Cerebellar cortex (tissue), 1 donor: ENCODE data around the gene USH2A.
"Not testable (repeated sequence)": the region's sequence is repeated elsewhere in the genome, so short reads cannot be mapped to it uniquely, and the experiment has no call there.

Experiments used
- DNase-seq: peaks from one replicate; pipeline ENCODE4 v3.0.0-alpha.2; 2015; ENCODE audit warnings: low spot score

USH2A gene

GRCh38 chr1:216045400-216045799, 377.8 kb downstream of the USH2A start:
- no peak for DNase-seq

DNA sequence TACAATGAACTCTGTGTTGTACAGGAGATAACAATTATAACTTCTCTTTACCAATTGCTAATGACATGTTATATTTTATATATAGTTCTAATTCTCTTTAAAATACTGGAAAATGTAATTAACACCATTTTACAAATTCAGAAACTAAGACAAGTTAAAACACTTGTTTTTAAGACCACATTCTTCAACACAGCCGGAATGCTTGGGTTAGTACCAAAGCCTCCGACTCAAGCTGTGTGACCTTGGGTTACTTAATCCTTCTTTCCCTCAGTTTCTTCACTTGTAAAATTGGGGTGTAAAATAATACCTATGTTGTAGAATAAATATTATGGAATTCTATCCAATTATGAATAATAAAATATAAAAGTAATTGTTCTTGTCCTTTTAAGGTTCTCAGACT, 378.7 kb downstream of the USH2A start:
- no peak for DNase-seq

- DNase-seq = no peak
Observed at GRCh38 chr1:216034506-216034905, 388.7 kb downstream of the USH2A start.

GRCh38 chr1:216032961-216033614, 390.2 kb downstream of the USH2A start:
- no peak for DNase-seq

DNA sequence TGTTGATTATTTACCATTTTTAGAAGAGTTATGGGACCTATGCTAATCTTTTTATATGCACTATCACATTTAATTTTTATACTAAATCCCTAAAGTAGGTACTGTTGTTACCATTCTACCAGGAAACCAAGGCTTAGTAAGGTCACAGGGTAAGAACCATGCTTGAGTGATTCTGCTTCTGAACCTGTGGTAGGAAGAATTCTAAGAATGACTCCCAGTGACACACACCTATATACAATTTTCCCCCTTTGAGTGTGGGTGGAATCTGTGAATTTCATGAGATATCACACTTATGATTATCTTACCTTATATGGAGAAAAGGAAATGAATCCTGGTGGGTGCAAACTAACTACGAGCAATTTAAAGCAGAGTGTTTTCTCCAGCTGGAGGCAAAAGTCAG, 391.0 kb downstream of the USH2A start:
- DNase-seq = no peak

DNA sequence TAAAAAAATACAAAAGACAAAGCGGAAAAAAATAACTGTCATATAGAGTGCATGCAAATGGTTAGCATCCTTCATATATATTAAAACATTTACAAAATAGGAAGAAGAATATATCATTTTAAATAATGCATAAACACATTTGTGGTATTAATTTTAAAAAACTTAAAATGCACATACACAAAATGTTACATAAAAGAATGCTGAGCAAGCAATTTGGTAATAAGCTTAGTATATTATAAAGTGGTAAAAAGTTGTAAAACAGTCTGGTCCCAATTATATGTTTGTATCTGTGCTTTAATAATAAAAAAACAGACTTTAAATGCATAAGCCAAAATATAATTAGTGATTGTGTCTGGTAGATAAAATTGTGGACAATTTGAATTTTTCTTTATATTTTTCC, 394.6 kb downstream of the USH2A start:
- no peak for DNase-seq

- DNase-seq = no peak
Observed at GRCh38 chr1:216024546-216024945, 398.7 kb downstream of the USH2A start.

- DNase-seq = no peak
Observed at GRCh38 chr1:216020743-216021345, 402.4 kb downstream of the USH2A start.

DNA sequence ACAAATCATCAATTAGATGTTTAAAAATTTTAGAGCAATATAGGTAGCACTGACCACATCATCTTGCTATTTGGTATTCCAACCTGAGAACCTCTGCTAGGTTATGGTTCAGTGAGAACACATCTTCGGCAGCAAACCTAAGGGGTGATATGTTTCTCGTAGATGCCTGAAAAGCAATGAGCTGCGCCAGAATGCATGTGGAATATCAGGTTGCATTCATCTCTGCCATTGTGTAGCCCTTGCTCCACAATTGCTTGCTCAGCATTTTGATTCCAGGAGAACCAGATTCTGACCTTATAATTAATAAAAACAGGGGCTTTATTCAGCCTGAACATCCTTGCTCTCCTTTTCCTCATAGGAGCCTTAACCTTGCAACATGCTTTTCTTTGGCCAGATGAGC, 408.1 kb downstream of the USH2A start:
- DNase-seq = no peak

GRCh38 chr1:216014086-216014485, 409.2 kb downstream of the USH2A start:
- DNase-seq = no peak

DNA sequence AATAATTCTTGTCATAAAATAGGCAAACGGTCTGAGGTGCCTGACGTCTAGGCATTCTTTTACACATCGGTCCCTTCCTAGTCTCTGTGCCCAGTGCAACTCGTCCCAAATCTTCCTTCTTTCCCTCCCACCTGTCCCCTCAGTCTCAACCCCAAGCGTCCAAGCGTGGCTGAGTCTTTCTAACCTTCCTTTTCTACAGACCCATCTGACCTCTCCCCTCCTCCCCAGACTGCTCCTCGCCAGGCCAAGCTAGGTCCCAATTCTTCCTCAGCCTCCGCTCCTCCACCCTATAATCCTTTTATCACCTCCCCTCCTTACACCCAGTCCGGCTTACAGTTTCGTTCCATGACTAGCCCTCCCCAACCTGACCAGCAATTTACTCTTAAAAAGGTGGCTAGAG, 413.8 kb downstream of the USH2A start:
- DNase-seq = not testable (repeated sequence)

DNA sequence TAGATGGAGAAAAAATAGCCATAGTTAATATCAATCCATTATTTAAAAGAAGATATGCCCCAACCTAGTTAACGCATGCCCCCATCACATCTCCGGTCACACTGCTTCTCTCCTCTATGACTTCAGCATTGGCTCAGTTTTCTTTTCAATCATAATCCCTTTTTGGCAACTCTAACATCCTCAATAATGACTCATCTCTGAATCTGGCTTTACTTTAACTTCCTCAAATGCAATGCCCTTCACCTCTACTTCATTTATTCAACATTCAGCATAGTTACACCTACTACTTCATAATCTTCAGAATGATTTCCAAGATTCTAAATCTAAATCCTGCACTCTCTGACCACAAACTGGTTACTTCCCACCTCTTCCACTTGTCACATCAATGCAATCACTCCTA, 417.3 kb downstream of the USH2A start:
- DNase-seq = no peak

DNA sequence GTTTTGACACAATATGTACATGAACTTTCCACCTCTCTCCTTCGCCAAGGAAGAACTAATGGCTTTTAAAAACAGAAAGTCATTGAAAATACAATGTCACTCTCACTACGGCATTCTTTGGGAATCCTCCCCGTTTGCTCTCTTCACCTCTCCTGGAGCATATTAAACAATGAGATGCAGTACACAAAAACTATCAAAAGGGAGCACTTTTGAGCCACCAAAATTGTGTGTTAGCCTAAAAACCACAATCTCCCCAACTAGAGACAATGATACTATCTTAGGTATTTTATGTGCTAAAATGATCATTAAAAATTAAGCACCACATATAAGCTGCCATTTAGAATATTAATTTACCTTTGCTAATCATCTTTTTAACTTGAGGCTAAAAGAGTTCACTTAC, 430.6 kb downstream of the USH2A start:
- DNase-seq = peak; percentile 17

DNA sequence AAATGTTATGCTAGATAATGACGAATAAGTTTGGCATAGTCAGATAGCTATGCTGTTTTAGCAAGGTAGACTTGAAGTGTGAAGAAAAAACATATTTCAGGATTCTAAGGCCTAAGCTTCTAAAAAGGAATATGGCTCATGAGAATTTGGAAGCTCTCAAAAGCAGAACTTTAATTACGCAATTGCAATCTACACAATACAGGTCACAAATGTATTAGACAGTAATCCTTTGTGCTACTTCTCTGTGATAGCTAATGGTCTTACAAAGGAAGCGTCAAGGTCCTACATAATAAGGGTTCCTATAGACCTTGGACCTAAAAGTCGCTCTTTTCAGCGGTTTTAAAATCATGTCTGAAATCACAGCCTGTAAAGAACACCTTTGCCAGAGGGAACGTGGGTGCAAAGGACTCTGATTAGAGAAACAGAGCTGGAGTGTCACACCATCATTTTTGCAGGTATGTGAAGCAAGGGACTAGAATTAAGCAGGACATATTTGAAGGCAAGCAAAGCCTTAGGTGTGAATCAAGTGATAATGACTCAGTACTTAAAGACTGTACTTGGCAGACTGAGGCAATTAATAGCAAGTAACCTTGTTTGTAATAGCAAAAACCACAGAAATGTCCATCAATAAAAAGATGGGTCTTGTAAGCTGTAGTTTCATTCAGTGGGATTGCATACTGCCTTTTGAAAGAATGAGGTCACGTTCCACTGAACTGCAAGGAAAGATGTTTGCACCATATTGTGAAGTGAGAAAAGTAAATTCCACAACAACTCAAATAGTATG, 436.0 kb downstream of the USH2A start:
- no peak for DNase-seq

GRCh38 chr1:215986401-215986800, 436.8 kb downstream of the USH2A start:
- no peak for DNase-seq

GRCh38 chr1:215983680-215984079, 439.6 kb downstream of the USH2A start:
- no peak for DNase-seq

DNA sequence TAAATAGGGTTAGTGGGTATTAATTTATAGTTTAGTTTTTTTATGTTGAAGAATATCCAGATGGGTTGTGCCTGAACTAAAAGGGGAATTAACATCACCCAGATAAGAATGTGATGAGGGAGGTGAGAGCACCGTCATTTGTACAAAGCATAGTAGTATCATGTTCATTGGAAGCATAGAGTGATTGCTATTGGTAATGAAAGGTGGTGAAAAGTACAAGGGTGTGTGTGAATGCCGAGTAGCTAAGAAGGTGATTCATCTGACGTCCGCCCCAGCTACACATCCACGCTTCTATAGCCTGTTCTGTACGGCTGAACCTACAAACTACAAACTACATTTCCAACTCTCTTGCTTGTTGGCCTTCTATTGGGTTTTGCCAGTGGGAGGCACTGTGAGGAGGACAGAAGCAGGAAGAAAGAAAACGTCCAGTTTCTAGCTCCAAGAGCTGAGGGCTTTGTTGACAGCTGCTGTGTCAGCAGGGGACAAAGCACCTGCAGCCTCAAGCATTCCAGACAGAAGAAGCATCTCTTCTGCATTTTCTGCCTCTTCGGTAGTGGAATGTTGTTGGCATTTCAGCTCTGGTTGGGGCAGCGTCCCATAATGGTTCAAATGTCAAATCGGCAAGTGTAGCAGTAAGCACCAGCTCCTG, 451.3 kb downstream of the USH2A start:
- peak; percentile 38 for DNase-seq

DNA sequence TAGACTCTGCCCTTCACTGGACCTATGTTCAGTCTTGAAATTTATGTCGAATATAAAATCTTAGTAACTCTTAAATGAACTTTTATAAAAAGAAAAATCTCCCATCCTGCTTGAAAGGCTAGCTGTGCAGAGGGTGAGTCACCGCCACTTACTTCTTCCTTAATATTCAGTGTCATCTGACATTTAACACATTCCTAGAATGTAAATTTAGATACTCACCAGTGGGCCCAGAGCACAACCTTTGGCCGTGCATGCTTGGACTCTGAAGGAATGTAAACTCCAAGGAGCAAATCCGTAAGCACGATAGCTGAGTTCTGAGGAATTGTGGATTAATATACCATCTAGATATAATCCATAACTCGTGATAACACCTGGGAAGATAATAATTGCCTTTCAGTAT, 452.8 kb downstream of the USH2A start:
- DNase-seq = no peak

DNA sequence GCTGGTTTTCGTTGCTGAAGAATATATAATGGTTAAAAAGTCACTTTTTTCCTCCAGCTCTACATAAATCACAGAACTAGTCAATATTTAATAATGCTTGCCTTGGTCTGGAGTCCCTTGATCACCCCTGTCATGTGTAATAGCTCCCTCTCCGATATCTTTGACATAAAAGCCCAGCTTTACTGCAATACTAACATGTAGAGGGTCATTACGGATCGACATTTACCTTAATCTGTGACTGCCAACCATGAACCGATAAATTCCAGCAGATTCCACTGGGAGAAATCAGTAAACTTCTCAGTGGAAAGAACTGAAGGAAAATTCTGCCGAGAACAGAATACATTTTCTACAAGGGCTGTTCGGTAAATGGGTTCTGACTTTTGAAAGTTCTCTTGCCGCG, 459.6 kb downstream of the USH2A start:
- DNase-seq = no peak

GRCh38 chr1:215963040-215963439, 460.2 kb downstream of the USH2A start:
- DNase-seq = no peak

DNA sequence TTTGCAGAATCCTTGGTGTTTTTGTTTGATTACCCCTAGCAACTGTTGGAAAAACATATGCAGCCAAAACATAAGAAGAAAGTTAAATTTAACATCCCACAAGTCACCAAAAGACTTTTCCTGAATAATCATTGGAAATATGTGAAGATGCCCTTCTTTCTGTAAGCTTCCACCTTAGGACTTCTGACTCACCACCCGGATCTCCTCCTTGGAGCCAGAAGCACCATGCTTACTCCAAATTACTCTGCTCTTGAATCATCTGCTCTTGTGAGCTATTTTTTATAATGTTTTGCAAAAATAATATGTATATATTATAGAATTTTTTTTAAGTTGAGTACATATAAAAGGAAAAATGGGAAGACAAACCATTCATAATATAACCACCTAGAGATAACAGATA, 464.4 kb downstream of the USH2A start:
- no peak for DNase-seq

GRCh38 chr1:215957663-215958062, 465.6 kb downstream of the USH2A start:
- DNase-seq = no peak

DNA sequence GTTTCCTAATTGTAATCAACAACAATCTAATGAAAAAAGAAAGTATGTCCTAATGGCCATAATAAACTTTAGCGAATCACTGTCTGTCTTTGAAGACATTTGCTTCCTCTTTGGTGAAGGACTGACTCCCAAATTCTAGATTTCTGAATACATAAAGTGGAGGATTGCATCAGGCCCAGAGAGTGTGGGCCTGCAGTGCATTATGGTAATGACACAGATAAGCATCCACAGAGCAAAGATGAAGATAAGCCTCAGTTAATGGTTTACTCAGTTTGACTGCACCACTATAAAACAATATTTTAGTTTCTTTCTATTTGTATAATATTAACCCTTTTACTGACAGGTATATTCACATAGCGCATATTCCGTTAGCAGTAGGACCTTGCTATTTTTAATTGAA, 490.7 kb downstream of the USH2A start:
- no peak for DNase-seq
